ENCODE measurements around the gene CFAP70.

DNA sequence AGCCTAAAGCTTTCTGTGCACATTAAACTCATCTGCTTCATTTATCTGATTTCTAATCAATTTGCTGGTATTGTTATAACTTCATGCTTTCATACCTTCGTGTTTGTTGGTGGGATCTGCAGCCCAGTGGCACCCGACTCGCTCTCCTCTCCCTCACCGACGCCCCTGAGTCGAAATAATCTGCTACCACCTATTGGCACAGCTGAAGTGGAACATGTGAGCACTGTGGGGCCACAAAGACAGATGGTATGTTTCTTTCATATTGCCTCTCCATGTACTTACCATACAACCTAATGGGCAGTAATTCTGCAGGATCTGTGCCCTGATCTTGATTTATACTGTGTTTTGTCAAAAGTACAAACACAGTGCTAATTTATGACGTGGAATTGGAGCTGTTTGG, 124.0 kb downstream of the CFAP70 start:
- TF ChIP-seq, protein P1, sequence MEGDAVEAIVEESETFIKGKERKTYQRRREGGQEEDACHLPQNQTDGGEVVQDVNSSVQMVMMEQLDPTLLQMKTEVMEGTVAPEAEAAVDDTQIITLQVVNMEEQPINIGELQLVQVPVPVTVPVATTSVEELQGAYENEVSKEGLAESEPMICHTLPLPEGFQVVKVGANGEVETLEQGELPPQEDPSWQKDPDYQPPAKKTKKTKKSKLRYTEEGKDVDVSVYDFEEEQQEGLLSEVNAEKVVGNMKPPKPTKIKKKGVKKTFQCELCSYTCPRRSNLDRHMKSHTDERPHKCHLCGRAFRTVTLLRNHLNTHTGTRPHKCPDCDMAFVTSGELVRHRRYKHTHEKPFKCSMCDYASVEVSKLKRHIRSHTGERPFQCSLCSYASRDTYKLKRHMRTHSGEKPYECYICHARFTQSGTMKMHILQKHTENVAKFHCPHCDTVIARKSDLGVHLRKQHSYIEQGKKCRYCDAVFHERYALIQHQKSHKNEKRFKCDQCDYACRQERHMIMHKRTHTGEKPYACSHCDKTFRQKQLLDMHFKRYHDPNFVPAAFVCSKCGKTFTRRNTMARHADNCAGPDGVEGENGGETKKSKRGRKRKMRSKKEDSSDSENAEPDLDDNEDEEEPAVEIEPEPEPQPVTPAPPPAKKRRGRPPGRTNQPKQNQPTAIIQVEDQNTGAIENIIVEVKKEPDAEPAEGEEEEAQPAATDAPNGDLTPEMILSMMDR (IDR thresholded peaks at IDR 0.05), result no peak
- TF ChIP-seq POLR2AphosphoS5 (IDR thresholded peaks at IDR 0.05; ENCODE audit: insufficient read depth in 1 of 2, low read depth in 1 of 2), result no peak
- no peak for TF ChIP-seq POLR2A (IDR thresholded peaks at IDR 0.05)
